WTC11 (cell line): ENCODE data around the gene TMEM259. TPM values are rescaled to one million over a fixed set of nuclear protein-coding genes. Genes with fewer than 3 reads are reported as not detected.
A peak's percentile ranks its signal among the peaks of the same experiment; 100 is the strongest.

Source experiments
- ATAC-seq: fragments of 200-7000 bp; cut with Tn5 transposase; 2 replicates; pipeline ENCODE4 v1.10.0; 2021; ENCODE audit warnings: mild to moderate bottlenecking, moderate library complexity
- CTCF ChIA-PET: fragments of 300-600 bp; sonication (Branson Sonifier 250); formaldehyde crosslinking; loops from one replicate; lab custom pipeline; 2021; ENCODE audit warnings: antibody characterized with exemption; lab: Charles Lee
- POLR2A ChIA-PET: fragments of 350-600 bp; sonication (Branson Sonifier 250); formaldehyde crosslinking; loops from one replicate; lab custom pipeline; 2021; ENCODE audit warnings: antibody characterized with exemption; lab: Charles Lee
- DNase-seq: peaks from one replicate; pipeline ENCODE4 v3.0.0; 2021; ENCODE audit warnings: low spot score
- H3K27ac Mint-ChIP-seq: 2 replicates; pipeline ENCODE4 v1.8.0; 2021; ENCODE audit warnings: mixed read lengths
- H3K27me3 Mint-ChIP-seq: 2 replicates; pipeline ENCODE4 v1.8.0; 2021; ENCODE audit warnings: low read depth, mild to moderate bottlenecking, moderate library complexity, mixed read lengths
- H3K36me3 Mint-ChIP-seq: 2 replicates; pipeline ENCODE4 v1.8.0; 2021; ENCODE audit warnings: mixed read lengths
- H3K4me1 Mint-ChIP-seq: 2 replicates; pipeline ENCODE4 v1.8.0; 2022; ENCODE audit warnings: mixed read lengths
- H3K4me3 Mint-ChIP-seq: 2 replicates; pipeline ENCODE4 v1.8.0; 2021; ENCODE audit warnings: mild to moderate bottlenecking, moderate library complexity, mixed read lengths
- H3K9me3 Mint-ChIP-seq: 2 replicates; pipeline ENCODE4 v1.8.0; 2021; ENCODE audit warnings: mixed read lengths
- ERG ChIP-seq: fragments of 250-450 bp; sonication (Bioruptor Pico); IDR thresholded peaks from 2 replicates; pipeline ENCODE4 v1.8.0; 2021; ENCODE audit warnings: mild to moderate bottlenecking
- ETV6 ChIP-seq: sonication (generic); formaldehyde crosslinking; IDR thresholded peaks from 2 replicates; pipeline ENCODE4 v1.8.1; 2022; ENCODE audit warnings: mild to moderate bottlenecking, missing genetic modification reagents
- FOXJ3 ChIP-seq: sonication (generic); formaldehyde crosslinking; IDR thresholded peaks from 2 replicates; pipeline ENCODE4 v1.9.0; 2021; ENCODE audit warnings: missing genetic modification reagents, mild to moderate bottlenecking, borderline replicate concordance
- FOXK1 ChIP-seq: sonication (generic); formaldehyde crosslinking; IDR thresholded peaks from 2 replicates; pipeline ENCODE4 v1.8.0; 2022; ENCODE audit warnings: mild to moderate bottlenecking, moderate library complexity, missing genetic modification reagents
- FOXP1 ChIP-seq: sonication (generic); formaldehyde crosslinking; IDR thresholded peaks from 2 replicates; pipeline ENCODE4 v1.8.0; 2022; ENCODE audit warnings: missing genetic modification reagents, mild to moderate bottlenecking, moderate library complexity, borderline replicate concordance
- GABPB1 ChIP-seq: sonication (generic); formaldehyde crosslinking; IDR thresholded peaks from 2 replicates; pipeline ENCODE4 v1.8.1; 2023; ENCODE audit warnings: mild to moderate bottlenecking, missing genetic modification reagents
- MYBL2 ChIP-seq: sonication (generic); formaldehyde crosslinking; IDR thresholded peaks from 2 replicates; pipeline ENCODE4 v1.8.1; 2023; ENCODE audit warnings: mild to moderate bottlenecking, moderate library complexity, missing genetic modification reagents
- NR1H2 ChIP-seq: sonication (generic); formaldehyde crosslinking; IDR thresholded peaks from 2 replicates; pipeline ENCODE4 v1.9.0; 2021; ENCODE audit warnings: mild to moderate bottlenecking, moderate library complexity, missing genetic modification reagents
- PRDM15 ChIP-seq: sonication (generic); formaldehyde crosslinking; IDR thresholded peaks from 2 replicates; pipeline ENCODE4 v1.8.0; 2022; ENCODE audit warnings: missing genetic modification reagents
- PRRX2 ChIP-seq: fragments of 250-450 bp; sonication (Bioruptor Pico); IDR thresholded peaks from 2 replicates; pipeline ENCODE4 v1.8.0; 2021; ENCODE audit warnings: mild to moderate bottlenecking
- RELA ChIP-seq: sonication (generic); formaldehyde crosslinking; IDR thresholded peaks from 2 replicates; pipeline ENCODE4 v1.8.1; 2022; ENCODE audit warnings: missing genetic modification reagents, mild to moderate bottlenecking, borderline replicate concordance
- USF1 ChIP-seq: sonication (generic); formaldehyde crosslinking; IDR thresholded peaks from 2 replicates; pipeline ENCODE4 v1.8.0; 2022; ENCODE audit warnings: mild to moderate bottlenecking, missing genetic modification reagents
- ZMAT4 ChIP-seq: fragments of 250-450 bp; sonication (Bioruptor Pico); IDR thresholded peaks from 2 replicates; pipeline ENCODE4 v1.9.0; 2021; ENCODE audit warnings: mild to moderate bottlenecking
- ZNF423 ChIP-seq: fragments of 250-450 bp; sonication (Bioruptor Pico); IDR thresholded peaks from 2 replicates; pipeline ENCODE4 v2.1.2; 2022; ENCODE audit warnings: mild to moderate bottlenecking, moderate library complexity
- total RNA-seq: library from RNA; stranded (reverse); gene quantifications from 3 replicates; pipeline ENCODE4 v1.2.3, GENCODE V29; 2021
- TF ChIP-seq, protein P1 (sequence below): sonication (generic); formaldehyde crosslinking; conservative IDR thresholded peaks from 2 replicates; pipeline ENCODE4 v1.8.1; 2023; ENCODE audit warnings: mild to moderate bottlenecking, low read depth, missing genetic modification reagents, moderate library complexity

Gene TMEM259
- total RNA-seq, 1 experiment from 2014 or later: 202 TPM

GRCh38 chr19:1008268-1009040 lies 12.5 kb downstream of the TMEM259 start (continued):
- TF ChIP-seq ZMAT4: no peak
- TF ChIP-seq ERG: no peak
- no peak for TF ChIP-seq GABPB1
- TF ChIP-seq, all 79 proteins: peak for 0

DNA sequence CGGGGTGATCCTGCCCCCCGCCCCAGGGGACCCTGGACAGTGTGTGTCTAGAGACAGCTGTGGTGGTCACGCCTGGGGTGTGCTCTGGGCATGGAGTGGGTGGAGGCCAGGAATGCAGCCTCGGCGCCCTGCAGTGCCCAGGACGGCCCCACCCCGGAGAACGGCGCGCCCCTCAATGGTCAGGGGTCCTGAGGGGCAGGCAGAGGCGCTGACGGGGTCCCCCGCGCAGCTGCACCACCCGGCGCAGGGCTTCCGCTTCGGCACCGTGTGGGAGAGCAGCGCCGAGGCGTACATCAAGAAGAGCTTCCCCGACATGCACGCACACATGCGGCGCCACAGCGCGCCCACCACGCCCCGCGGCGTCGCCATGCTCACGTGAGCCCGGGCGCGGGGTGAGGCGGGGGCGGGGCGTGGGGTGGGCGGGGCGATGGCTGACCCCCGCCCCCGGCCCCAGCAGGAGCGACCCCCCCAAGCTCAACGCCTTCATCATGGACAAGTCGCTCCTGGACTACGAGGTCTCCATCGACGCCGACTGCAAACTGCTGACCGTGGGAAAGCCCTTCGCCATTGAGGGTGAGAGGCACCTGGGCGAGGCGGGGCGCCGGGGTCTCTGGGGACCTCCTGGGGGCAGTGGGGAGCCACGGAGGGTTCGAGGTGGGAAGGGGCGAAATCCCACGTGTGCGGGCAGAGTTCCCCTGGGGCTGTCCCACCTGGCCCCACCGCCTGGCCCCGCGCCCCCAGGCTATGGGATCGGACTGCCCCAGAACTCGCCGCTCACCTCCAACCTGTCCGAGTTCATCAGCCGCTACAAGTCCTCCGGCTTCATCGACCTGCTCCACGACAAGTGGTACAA lies 13.3 kb downstream of the TMEM259 start:
- Mint-ChIP-seq H3K4me3 (no peak overlapping the region), H3K9me3 (no peaks in the 10 kb centered on the region), H3K27ac (no peak overlapping the region), H3K27me3 (peaks cover 4% of the 10 kb centered on the region; the same call in 1 of the 2 replicates), H3K4me1 (no peaks in the 10 kb centered on the region), H3K36me3 (0 out of 2 replicates have a peak, but pooled peaks cover 7% of the 10 kb centered on the region)
- ATAC-seq (no peak), DNase-seq (no peak)
- ChIA-PET CTCF (no interaction called here), POLR2A (no interaction called here)
- TF ChIP-seq ETV6 (CRISPR knock-in tag): no peak
- TF ChIP-seq NR1H2: no peak
- 0 out of 2 replicates have a peak, but pooled peaks have one; percentile 29 for TF ChIP-seq RELA
- no peak for TF ChIP-seq MYBL2 (CRISPR knock-in tag)

- peaks cover 6% of the 10 kb centered on the region; the same call in 1 of the 2 replicates for H3K27me3 Mint-ChIP-seq
- ATAC-seq (no peak), DNase-seq (no peak)
- ChIA-PET POLR2A (no interaction called here), CTCF (no interaction called here)
- H3K9me3 Mint-ChIP-seq: no peaks in the 10 kb centered on the region
- H3K4me1 Mint-ChIP-seq: no peaks in the 10 kb centered on the region
- 0 out of 2 replicates have a peak, but pooled peaks cover 7% of the 10 kb centered on the region for H3K36me3 Mint-ChIP-seq
- no peak overlapping the region for H3K4me3 Mint-ChIP-seq
- no peak for TF ChIP-seq USF1 (CRISPR knock-in tag)
- no peak for TF ChIP-seq FOXJ3 (CRISPR knock-in tag)
- TF ChIP-seq FOXP1 (CRISPR knock-in tag): no peak
- TF ChIP-seq ZNF423: no peak
- TF ChIP-seq PRDM15: no peak
- TF ChIP-seq MYBL2 (CRISPR knock-in tag): no peak
- TF ChIP-seq, protein P1, sequence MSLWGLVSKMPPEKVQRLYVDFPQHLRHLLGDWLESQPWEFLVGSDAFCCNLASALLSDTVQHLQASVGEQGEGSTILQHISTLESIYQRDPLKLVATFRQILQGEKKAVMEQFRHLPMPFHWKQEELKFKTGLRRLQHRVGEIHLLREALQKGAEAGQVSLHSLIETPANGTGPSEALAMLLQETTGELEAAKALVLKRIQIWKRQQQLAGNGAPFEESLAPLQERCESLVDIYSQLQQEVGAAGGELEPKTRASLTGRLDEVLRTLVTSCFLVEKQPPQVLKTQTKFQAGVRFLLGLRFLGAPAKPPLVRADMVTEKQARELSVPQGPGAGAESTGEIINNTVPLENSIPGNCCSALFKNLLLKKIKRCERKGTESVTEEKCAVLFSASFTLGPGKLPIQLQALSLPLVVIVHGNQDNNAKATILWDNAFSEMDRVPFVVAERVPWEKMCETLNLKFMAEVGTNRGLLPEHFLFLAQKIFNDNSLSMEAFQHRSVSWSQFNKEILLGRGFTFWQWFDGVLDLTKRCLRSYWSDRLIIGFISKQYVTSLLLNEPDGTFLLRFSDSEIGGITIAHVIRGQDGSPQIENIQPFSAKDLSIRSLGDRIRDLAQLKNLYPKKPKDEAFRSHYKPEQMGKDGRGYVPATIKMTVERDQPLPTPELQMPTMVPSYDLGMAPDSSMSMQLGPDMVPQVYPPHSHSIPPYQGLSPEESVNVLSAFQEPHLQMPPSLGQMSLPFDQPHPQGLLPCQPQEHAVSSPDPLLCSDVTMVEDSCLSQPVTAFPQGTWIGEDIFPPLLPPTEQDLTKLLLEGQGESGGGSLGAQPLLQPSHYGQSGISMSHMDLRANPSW (CRISPR knock-in tag): no peak
- TF ChIP-seq FOXK1 (CRISPR knock-in tag): no peak
- TF ChIP-seq PRRX2 (CRISPR knock-in tag): no peak
- H3K27ac Mint-ChIP-seq: no peak overlapping the region; the same call in 1 of the 2 replicates
These were observed 14.1 kb downstream of the TMEM259 start for GRCh38 chr19:1006711-1007398.
